Measurements from ENCODE around the gene NFKBIE.
A peak's percentile ranks its signal among the peaks of the same experiment; 100 is the strongest.

Gene NFKBIE

DNA sequence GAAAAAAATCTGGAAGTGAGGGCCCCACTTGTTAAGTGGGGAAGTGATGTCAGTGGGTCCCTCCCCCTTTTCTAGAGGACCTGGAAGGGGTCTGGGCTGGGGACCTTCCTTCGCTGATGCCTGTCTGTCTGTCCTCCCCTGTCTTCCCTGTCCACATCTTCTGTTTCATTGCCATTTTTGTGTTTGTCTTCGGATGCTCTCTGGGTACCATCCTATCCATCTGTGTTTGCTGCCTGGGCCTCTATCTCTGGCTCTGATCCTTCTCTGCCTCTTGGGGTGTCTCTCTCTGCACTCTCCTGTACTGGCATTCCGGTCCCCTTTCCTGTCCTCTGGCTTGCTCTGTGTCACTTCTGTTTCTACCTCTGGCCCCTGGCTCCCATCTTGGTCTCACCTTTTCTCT is 7.2 kb upstream of the NFKBIE start:
- DNase-seq, result no peak

DNA sequence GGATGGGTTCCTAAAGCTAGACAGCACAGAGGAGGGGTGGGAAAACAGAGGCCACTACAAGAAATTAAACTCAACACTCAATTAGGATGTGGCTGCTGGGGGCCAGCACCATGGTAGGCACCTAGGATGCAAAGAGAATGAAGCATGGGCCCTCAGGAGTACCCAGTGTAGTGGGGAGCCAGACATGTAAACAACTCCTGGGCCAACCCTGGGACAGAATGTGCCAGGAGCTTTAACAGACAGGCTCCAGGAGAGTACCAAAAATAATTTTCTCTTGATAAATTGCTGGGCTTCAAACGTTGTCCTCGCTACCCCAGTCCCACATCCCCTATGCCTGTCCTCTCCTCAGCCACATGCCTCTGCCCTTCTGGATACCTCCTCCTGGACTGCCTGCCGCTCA is 6.6 kb upstream of the NFKBIE start:
- no peak for DNase-seq

DNA sequence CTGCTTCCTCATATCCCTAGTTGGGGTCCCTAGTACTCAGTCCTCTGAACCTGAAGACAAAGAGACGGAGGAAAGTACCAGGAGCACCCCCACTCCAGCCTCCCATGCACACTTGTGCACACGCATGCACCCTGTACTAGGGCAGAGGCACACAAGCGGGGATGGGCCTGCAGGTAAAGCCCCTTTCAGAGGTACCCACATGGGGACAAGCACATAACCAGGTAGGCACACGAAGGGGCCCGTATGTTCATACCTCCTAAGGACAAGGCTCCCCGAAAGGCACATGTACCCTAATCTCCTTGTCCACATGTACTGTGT is 6.0 kb upstream of the NFKBIE start:
- no peak for DNase-seq

DNA sequence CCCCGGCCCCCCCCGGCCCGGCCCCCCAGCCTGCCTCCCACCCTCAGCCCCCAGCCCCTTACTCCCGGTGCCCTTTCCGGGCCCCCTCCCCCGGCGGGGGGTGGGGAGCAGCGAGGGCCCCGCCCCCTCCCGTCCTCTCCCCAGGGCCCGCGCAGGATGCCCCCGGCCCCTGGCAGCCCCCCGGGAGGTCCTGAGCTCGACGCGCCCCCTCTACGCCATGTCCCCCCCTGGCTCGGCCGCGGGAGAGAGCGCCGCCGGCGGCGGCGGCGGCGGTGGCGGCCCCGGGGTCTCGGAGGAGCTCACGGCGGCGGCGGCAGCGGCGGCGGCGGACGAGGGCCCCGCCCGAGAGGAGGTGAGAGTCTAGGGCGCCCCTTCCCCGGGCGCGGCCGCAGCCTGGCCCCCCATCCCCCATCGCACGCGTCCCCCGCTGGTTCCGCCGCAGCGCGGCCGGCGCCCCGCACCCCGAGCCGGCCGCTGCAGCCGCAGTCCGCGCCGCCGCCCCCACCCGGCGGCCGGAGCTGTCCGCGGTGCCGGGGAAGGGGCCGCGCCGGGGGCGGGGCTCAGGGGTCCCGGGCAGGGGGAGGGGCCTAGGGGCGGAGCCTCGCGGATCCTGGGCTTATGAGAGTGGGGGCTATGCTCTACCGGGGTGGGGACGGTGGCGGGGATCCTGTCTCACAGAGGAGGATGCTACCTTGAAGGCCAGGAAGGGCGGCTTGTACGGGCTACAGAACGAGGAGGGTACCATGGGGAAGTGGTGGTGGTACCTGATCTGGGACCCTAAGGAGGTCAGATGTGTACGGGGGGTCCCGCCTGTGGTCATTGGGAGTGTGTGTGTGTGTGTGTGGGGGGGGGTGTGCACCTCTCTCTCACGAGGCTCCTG is 5.4 kb upstream of the NFKBIE start:
- no peak for DNase-seq

DNA sequence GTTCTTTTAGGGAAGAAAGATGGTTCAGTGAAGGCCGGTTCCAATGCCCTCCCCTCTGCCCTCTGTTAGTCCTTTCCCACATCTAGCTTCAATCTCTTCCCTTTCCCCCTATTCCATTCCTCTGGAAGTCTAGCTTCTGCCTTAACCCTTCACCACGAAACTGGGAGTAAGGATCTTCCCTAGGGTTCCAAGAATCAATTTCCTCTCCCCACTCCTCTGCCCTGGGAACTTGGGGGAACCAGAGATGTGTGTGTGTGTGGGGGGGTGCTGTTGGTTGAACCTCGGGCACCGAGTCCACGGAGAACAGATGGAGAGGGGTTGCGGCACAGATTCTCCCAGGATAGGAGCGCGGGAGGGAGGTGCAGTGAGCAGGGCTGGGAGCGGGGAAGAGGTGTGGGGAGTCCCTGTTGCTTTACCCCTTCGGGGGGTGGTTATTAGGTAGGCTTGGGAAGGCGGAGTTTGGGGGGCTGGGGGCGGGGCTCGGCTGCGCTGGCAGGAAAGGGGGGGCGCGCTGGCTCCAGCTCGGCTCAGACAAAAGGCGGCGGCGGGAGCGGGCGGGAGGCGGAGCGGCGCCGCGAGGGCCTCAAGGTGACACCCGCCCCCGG is 4.7 kb upstream of the NFKBIE start, which contains the start of gene TMEM151B:
Gene TMEM151B, plus strand, starts transcription at position 530 of the 605 bp plus-strand sequence. CDS start 293 bp downstream, outside the sequence.
- DNase-seq, result no peak

DNA sequence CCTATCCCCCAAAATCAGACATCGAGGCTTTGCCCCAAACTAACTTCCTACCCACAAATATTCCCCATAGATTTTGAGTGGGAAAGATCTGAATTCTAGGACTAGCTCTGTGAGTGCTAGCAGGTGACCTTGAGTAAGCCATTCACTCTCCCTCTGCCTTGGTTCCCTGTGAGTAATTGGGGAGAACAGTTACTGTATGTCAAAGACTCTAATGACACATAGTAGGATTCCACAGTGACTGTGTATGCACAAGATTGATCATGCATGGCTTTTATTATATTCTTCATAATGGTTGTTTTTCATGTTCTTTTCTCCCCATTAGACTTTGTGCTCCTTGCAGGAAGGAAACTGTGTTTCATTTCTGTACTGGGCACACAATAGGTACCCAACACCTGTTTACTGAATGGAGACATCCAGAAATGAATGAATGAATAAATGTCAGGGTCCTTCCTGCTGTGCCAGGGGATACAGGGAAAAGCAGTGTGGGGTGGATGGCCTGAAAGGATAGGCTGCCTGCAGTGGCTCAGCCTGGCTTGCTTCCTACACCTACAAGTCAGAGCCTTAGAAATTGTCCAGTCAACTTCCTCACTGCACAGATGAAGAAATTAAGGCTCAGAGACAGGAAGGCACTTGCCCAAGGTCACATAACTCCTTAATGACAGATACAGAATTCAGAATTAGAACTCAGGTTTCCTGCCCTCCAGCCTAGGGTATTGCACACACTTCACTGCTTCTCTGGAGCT is 4.0 kb upstream of the NFKBIE start:
- no peak for DNase-seq

- peak; percentile 29 for DNase-seq
Measured at GRCh38 chr6:44268095-44268628, 2.8 kb upstream of the NFKBIE start.

- no peak for DNase-seq
Measured at GRCh38 chr6:44267252-44267651, 1.9 kb upstream of the NFKBIE start.

GRCh38 chr6:44266347-44266746 is 996 bp upstream of the NFKBIE start:
- DNase-seq, result no peak

- DNase-seq, result no peak
Measured at GRCh38 chr6:44265722-44266233, 427 bp upstream of the NFKBIE start.

- no peak for DNase-seq
Measured at GRCh38 chr6:44264154-44265006, 971 bp downstream of the NFKBIE start.

DNA sequence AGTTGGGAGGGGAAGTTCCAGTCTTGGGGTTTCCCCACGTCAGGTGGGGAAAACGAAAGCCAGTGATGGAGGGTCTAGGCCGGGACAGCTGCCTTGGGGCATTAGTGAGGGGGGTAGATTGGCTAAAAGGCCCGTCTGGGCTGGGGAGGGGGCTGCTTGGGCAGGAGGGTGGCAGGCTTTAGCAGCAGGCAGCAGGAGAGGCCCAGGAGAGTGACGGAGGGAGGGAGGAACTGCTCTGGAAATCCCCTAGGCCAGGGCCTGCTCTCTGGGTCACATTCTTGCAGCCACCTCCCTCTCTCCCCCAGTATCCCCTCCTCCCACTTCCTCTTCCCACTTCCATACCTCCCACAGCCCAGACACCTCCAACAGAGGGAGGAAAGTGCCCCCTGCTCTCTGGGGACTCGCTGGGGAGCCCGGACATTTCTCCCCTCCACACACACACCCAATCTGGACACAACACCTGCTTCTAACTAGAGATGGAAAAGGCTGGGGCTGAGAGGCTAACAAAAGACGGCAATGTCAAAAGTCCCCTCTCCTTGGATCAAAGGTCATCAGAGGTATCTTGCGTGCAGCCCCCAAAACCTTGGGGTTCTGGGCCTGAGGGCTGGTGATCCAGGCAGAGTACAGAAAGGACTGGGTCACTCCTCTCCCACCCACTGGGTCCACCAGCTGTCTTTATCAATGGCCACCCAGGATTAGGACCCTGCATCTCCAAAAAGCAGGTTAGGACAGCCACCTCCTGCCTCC is 1.8 kb downstream of the NFKBIE start:
- no peak for DNase-seq

- no peak for DNase-seq
Measured at GRCh38 chr6:44262467-44263353, 2.6 kb downstream of the NFKBIE start.

DNA sequence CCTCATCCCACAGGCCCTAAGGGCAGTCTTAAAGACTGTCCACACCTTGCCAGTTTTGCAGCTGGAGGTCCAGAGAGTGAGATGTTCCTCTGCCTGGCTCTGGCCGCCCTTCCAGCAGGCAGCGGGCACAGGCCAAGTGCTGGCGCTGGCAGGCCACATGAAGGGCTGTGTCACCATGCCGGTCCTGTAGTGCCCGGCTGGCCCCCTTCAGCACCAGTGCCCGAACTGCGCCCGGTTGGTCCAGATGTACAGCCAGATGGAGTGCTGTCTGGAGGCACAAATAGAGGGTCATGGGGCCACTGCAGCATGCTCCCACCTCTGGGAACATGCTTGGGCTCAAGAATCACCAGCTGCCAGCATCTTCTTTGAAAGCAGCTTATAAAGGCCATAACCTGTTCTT is 3.8 kb downstream of the NFKBIE start:
- DNase-seq, result no peak

GRCh38 chr6:44260451-44261297 is 4.7 kb downstream of the NFKBIE start:
- DNase-seq, result no peak

DNA sequence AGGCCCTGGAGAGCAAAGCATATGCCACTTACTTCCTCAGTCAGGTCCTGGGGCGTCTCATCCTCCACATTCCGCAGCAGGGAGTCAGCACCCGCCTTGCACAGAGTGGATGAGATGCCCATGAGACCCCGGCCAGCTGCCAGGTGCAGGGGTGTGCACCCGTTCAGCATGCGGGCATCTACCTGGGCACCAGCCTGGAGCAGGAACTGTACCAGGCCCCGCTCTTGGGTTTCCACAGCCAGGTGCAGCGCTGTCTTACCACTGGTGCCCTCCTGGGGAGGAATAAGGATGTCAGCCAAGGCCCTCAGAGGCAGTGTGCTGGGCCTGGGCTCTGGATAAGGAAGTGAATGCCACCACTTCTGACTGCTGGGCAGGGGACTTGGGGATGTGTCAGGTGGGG is 5.3 kb downstream of the NFKBIE start:
- DNase-seq, result no peak

DNA sequence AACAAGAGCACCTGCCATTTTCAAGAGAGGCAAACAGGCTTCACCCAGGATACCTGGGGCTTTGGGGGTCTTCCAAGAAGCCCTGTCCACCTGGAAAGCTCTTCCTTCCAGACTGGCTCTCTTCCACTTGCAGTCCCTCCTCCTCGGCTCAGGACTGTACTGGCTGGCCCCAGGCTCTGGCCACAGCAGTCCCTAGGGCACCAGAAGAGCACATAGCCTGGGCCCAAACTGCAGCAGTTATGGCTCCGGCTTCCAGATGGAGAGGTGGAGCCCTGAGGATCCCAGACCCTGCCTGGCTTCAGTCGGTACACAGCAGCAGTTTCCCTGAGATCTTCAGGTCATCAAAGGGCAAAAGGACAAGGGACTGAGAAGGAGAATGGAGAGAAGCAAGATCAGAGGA is 6.4 kb downstream of the NFKBIE start:
- DNase-seq, result no peak

- no peak for DNase-seq
Measured at GRCh38 chr6:44258325-44258863, 7.0 kb downstream of the NFKBIE start.

DNA sequence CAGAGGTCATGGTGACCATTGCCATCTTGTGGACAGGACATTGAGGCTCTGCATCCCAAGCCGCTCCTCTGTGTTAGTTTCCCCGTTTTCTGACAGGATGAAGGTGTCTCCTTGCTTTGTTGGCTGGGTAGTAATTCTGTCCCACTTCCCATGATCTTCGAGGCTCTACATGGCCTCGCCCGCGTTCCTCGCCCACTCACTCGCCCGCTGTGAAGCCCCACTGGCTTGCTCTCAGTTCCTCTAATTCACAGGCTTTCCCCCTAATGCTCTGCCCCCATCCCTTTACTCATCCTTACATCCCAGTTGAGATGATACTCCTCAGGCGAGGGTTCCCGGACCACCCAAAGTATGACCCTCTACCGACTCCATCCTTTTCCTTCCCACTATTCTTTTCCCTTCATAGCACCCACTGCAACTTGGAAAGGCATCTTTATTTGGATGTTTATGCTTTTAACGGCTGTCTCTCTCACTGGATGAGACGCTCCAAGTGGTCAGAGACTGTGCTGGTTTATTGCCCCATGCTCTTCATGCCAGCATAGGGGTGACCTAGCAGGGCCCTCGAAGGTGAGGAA is 7.5 kb downstream of the NFKBIE start:
- DNase-seq, result no peak
